ENCODE measurements around the gene NPDC1.

Gene NPDC1, protein sequence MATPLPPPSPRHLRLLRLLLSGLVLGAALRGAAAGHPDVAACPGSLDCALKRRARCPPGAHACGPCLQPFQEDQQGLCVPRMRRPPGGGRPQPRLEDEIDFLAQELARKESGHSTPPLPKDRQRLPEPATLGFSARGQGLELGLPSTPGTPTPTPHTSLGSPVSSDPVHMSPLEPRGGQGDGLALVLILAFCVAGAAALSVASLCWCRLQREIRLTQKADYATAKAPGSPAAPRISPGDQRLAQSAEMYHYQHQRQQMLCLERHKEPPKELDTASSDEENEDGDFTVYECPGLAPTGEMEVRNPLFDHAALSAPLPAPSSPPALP

DNA sequence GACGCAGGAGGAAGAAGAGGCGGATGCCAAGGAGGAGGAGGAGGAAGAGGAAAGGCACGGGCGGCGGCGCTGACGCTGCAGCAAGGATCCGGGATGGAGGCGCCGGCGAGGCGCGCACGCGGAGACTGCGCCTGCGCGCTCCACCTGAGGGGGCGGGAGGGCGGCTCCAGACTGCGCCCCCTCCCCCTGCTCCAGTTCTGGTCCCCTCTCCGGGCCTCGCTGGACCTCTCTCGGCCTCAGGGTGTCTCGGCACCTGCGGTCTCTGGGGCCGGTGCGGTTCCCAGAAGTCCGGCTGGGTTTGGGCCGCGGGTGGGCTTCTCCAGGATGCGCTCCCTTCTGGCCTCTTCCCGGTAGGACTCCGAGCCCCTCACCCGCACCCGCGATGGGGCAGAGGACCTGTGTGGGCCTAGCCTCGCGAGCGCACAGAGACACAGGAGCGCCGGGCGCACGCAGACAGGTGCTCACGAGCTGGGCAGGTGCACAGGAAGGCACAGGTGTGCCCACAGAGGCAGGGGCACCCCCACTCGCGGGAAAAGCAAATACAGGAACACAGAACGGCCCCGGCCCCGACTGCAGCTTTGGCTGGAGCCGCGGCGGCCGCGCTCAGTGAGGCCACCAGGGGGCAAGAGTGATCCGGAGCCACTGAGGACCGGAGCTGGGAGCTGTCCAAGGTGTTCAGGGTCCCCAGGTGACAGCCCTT, at the start of gene NPDC1:
NPDC1 (minus strand) TSS at position 90 of the 700 bp plus-strand sequence. CDS start 188 bp downstream, outside the sequence.
- DNase-seq (ENCODE audit: low read depth in 2 of 2) = peak; percentile 50 to 64

DNA sequence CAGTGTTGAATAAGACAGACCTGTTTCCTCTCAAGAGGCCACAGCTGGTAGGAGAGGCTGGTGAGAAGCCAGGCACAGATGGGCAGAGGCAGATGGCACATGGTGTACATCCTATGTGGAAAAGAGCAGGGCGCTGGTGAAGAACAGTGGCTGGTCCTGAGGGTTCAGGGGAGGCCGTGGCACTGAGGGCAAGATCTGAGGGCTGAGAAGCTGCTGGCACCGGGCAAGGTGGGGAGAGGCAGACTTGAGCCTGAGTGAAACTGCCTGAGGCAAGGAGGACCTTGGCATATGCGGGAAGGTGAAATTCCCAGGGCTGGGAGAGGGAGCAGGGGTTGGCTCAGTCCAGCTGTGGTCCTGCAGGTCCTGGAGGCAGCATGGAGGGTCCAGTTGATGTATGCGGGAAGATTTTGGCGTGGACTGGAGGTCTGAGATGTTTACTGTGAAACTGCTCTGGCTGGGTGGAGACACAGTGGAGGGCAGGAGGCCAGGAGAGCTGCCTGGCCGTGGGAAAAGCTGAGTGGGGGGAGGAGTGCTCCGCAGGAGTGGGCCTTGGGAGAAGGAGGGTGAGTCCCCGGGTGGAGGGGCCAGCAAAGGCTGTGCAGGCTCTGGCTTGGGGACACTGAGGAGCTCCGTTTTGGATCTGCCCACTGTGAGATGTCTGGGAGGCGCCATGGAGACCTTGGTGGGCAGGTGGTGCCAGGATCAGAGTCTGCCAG, 43.4 kb upstream of the NPDC1 start:
- DNase-seq (ENCODE audit: low read depth in 2 of 2) = no peak

DNA sequence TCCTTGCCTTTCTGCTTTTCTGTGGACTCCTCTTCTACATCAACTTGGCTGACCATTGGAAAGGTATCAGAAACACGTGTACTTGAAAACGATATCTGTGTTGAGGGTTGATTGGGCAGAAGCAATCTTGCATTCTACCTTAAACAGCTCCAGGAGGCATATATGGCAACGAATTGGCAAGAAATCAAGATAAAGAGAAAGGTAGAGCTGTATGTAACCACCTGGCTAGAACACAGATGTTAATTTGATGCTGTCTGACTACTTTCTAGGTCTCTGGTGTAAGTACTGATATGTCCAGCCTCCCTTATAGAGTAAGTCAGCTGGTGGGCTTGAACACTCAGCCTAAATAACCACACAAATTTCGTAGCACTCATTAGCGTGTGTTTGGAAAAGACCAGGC, 42.1 kb upstream of the NPDC1 start:
- DNase-seq (ENCODE audit: low read depth in 2 of 2) = no peak

DNA sequence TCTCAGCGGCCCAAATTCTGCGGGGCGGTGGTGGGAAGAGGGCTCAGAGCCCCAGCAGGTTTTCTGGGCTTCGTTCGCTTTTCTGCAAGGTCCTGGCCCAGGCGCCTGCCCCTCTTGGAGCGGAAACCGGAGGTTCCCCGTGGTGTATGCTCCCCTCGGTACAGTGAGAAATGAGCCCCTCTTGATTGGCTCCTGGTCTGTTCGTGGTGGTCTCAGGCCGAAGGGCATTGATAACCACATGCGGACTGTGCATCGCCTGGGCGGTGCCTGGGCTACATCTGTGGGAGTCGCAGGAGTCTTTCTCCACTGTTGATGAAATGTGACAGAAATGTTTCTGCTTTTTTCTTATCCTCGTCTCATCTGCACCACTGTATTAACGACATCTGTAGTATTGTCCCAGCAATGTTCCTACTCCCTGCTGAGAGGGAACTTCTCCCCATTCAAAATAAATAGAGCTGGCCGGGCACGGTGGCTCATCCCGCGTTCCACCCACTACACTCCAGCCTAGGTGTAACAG, 41.5 kb upstream of the NPDC1 start:
- DNase-seq (ENCODE audit: low read depth in 2 of 2) = no peak

DNA sequence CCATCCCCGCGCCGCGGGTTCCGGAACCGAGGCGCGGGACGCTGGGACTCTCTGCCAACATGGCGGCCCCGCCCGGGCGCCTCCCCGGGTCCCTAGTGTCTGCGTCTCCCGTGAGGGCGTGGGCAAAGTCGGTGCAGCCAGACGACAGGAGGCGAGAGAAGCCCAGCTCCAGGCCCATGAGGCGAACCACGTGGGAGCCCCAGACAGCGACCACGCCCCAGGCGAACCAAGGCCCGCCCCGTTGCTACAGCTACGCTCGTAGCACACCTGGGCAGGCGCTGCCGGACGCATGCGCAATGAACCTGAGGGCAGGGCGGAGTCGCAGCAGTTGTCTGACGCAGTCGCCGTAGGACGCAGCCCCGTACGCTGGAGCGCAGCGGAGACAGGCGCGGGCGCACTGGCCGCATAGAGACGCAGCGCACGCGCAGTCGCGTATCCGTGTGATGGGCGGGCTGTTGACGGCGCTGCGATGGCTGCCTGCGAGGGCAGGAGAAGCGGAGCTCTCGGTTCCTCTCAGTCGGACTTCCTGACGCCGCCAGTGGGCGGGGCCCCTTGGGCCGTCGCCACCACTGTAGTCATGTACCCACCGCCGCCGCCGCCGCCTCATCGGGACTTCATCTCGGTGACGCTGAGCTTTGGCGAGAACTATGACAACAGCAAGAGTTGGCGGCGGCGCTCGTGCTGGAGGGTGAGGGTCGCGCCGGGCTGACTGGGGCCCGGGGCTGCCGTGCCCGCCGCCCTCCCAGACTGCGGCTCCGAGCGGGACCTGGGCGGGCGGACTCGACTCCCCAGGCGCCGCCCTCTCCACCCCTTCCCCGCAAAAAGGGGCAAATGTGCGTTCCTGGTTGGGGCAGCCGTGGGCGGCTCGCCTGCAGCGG, 40.8 kb upstream of the NPDC1 start, which contains the start of gene MAN1B1:
MAN1B1 (plus strand) TSS at position 455 of the 878 bp plus-strand sequence; CDS start at position 470, 15 bp downstream.
- DNase-seq (ENCODE audit: low read depth in 2 of 2) = peak; percentile 98

DNA sequence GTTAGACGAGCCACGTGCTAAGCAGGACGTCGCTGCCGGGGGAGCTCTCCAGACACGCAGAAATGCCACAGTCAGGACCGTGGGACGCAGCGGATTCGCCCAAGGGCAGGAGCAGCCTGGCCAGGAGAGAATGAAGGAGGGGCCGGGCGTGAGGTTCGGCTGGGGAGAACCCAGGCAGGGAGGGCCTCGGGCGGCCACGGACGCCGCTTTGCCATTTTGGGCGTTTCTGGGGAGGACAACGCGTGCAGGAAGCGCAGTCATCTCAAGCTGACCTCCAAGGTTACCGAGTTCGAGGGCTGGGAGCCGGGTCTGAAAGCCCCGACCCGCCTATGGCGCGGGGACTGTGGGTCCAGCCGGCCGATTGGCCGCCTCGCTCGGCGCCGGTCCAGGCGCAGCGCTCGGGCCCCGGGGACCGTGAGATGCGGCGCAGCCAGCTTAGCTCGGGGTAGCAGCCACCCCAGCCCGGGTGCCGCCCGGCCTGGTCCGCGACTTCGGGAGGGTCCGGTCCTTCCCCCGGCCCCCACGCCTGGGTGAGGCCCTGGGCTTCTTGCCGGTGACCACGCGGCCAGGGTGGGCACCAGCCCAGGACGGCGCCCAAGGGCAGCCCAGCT, 40.0 kb upstream of the NPDC1 start:
- no peak for DNase-seq (ENCODE audit: low read depth in 2 of 2)

DNA sequence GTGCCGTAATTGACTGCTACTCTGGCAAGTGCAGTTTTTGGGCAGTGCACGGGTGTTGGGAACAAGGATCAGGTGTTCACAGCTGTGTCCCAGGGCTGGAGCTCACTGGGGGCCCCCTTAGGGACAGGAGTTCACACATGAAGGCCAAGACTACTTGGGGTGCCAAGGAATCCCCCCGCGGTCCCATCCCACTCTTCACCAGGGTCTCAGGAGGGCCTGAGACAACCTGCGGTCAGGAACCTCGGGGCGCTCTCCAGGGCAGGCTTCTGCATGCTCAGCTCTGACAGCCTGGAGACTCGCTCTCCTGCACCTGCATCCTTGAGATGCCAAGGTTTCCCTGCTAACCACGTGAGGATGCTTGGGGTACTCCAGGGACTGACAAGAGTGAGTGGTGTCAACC, 38.5 kb upstream of the NPDC1 start:
- DNase-seq (ENCODE audit: low read depth in 2 of 2) = no peak

DNA sequence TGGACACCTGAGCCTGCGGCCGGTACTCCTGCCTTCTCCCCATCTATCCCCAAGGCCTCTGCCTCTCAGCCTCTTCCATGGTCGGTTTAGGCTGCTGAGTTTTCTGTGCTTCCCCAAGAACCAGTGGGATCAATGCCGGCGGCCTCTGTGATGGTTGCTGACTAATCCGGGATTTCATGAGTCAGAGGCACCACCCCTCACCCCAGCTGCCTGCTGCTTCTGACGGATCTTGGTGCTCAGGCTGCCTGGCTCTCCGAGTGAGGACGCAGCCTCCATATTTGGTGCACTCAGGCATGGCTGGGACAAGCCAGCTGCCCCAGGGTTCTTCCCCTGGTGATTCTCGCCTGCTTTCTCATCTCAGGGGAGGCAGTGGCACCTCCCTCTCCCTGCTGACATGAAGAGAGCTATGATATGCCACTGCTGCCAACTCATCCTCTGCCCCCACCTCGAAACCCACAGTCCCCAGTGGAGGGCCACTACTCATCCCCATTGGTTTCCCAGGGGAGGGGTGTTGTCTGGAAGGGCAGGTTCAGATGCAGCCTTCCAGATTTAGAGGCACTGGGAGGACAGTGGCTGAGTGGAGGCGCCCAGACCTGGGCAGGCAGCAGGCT, 37.5 kb upstream of the NPDC1 start:
- DNase-seq (ENCODE audit: low read depth in 2 of 2) = no peak

DNA sequence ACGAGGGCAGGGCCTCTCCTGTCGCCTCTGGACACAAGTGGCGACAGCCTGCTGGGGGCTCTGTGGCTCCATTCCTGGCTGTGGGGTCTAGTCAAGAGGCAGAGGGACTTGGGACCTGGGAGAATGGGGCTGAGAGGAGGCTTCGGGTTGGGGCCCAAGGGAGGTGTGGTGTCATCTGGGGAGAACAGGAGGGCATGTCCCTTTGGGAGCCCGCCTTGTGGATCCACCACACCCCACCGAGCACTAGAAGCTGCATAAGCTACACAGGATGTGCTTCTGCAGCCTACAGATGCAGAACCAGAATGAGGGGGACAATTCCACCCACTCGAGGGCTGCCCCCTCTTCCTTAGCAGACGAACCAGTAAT, 36.9 kb upstream of the NPDC1 start:
- DNase-seq (ENCODE audit: low read depth in 2 of 2) = no peak

DNA sequence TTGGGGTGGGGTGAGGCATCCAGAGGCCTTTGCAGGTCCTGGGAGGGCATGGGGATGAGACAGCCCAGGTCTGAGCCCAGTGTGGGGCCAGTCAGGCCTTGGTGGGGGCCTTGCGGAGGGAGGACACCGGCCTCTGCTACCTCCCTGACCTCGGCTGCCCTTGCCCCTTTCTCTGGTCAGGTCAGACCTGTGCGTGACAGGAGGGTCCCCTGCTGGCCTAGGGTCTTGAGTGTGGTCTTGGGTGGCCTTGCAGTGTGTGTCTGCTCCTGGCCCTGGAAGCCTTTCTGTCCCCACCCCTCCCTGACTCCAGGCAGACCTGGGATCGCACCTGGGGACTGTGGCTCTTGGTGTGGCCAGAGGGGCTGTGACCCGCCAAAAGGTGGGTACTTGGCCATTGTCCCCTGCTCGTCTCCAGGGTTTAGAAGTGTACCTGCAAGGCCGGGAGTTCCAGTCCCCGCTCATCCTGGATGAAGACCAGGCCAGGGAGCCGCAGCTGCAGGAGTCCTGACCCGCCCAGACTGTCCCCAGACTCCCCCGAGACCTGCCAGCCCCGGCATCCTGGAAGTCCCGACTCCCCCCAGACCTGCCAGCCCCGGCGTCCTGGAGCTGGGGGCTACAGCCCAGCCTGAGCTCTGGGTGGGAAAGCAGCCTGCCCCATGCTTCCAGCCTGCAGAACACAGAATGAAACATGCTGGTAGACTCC, 36.4 kb upstream of the NPDC1 start:
- no peak for DNase-seq (ENCODE audit: low read depth in 2 of 2)

DNA sequence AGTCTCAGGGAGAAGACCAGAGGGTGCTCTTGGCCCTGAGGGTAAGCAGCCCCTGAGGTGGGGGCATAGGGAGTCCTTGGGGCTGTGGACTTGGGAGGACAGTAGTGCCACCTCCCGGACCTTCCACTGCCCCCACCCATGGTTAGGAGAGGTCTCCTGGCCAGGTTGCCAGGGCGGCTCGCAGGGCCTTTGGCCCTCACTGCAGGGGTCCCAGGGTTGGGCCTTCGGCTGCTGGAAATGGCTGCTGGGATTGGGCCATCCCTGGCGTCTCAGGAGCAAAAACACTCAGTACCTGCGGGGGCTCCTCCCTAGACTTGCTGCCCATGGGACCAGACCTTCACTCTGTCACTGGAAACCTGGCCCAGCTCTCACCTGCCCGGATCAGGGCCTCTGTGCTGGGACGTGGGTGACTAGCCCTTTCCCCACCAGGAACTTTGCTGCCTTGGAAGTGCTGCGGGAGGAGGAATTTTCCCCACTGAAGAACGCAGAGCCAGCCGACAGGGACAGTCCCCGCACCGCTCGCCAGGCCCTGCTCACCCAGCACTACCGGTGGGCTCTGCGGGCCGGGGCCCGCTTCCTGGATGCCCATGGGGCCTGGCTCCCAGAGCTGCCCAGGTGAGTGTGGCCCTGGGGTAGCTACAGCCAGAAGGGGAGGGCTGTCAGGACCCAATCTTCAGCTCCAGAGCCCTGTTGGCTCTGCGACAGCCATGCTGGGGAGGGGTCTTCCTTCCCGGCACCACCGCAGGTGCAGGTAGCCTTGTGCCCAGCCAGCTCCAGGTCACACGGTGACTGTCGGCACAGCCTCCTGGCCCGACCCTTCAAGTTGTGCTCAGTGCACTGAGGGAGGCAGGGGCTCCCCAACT, 34.5 kb upstream of the NPDC1 start:
- no peak for DNase-seq (ENCODE audit: low read depth in 2 of 2)

DNA sequence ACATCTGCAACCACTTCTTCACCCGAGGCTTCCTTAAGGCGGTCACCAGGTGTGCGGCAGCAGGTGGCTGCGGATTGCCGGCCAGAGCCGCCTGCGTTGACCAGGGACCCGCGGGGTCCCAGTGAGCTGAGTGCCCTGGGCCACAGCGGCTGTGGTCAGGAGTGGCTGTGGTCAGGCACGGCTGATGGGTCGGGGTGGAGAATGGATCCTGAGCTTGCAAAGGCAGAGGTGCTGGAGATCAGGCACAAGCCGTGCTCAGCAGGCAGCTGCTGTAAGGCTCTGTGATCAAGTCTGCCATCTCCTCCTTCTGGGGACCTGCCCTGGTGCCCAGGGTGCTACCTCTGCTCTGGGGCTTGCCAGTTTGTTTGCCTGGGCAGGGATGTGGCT, 33.4 kb upstream of the NPDC1 start:
- no peak for DNase-seq (ENCODE audit: low read depth in 2 of 2)

DNA sequence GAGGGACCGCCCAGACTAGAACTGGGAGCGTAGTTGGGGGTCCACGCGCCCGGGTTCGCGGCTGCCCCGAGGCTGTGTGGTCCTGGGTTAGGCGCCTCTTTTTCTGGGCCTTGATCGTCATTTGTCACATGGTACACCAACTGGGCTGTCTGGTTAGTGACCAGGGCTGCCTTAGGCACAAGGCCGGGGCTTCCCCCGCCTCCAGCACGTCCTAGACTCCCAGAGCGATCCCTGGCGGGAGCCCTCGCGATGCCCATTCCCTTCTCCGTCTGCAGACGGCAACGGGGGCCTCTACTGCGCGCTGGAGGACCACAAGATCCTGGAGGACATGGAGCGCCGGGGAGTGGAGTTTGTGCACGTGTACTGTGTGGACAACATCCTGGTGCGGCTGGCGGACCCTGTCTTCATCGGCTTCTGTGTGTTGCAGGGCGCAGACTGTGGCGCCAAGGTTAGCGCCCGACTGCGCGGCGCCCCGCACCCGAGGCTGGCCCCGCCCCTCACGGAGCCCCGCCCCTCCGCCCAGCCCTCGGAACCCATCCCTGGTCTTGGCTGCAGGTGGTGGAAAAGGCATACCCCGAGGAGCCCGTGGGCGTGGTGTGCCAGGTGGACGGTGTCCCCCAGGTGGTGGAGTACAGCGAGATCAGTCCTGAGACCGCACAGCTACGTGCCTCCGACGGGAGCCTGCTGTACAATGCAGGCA, 32.9 kb upstream of the NPDC1 start:
- DNase-seq (ENCODE audit: low read depth in 2 of 2) = no peak

DNA sequence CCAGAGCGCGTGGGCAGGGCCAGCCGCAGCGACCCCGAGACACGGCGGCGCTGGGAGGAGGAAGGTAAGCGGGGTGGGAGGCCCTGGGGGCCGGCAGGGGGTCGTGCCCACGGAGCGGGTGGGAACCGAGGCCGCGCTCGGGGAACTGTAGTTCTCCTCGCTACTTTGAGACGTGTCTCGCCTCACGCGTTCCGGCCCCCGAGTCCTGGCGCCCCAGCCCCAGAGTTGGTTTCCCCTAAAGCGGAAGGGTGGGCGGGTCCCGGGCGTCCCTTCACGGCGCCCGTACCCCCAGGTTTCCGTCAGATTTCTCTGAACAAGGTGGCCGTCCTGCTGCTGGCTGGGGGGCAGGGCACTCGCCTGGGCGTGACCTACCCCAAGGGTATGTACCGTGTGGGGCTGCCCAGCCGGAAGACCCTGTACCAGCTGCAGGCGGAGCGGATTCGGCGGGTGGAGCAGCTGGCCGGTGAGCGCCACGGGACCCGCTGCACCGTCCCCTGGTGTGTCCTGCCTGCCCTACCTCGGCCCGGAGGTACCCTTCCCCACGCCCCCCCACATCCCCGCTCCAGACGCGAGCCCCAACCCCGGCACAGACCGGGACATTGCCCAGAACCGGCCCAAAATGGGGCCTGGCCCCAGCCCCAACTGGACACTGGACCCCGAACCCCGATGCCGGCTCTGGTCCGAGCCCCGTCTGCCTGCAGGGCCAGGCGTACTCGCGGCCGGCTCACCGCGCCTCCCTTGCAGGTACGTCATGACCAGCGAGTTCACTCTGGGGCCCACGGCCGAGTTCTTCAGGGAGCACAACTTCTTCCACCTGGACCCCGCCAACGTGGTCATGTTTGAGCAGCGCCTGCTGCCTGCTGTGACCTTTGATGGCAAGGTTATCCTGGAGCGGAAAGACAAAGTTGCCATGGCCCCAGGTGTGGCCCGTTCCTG, 32.0 kb upstream of the NPDC1 start:
- no peak for DNase-seq (ENCODE audit: low read depth in 2 of 2)

DNA sequence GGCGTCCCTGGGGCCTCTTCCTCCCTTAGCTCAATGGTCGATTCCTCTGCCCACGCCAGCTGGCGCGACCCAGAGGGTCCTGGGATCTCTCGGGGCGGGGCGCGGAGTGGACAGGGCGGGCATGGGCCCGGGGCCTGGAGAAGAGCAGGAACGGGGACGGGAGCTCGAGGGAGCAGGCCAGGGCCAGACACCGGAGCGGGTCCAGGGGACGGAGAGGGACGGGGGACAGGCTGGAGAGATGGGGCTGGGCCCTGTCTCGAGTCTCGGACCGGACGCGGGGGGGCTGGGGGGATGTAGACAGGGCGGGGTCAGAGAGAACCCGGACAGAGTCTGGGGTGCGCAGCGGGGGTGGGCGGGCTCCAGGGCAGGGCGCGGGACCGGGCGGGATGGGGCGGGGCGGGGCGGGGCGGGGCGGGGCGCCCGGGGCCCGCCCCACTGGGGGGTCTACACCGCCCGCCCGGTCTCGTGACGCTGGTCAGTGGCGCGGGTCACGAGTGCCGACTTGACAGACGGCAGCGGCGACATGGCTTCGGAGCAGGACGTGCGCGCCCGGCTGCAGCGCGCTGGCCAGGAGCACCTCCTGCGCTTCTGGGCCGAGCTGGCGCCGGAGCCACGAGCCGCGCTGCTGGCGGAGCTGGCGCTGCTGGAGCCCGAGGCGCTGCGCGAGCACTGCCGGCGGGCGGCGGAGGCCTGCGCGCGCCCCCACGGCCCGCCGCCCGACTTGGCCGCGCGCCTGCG, 31.2 kb upstream of the NPDC1 start, which contains the start of gene UAP1L1:
UAP1L1 (plus strand) TSS at position 508 of the 738 bp plus-strand sequence; CDS start at position 524, 16 bp downstream.
- no peak for DNase-seq (ENCODE audit: low read depth in 2 of 2)

DNA sequence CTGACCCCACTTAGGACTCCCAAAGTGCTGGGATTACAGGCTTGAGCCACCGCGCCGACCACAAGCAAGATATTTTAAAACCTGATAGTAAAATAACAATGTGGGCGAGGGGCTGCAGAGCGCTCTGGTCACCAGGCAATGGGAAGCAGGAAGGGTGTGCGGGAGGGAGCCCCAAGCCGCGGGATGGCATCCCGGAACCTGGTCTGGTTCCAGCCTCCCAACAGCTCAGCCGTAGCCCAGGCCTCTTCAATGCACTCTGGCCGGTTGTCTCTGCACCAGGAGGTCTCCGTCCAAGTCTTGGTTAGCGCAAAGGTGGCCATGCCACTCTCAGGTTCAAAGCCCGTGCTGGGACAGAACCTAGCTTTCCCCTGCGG, 30.6 kb upstream of the NPDC1 start:
- no peak for DNase-seq (ENCODE audit: low read depth in 2 of 2)

Data from stimulated activated CD8-positive, alpha-beta memory T cell treated with anti-CD3 and anti-CD28 coated beads, Interleukin-7, amount 100 ng/mL, for 1 hour (primary cell).